ENCODE data around the gene TRMT61A.

Gene TRMT61A

GRCh38 chr14:103535891-103536565, 7.0 kb downstream of the TRMT61A start:
- no peak for DNase-seq

- DNase-seq: no peak
Observed at GRCh38 chr14:103536693-103537092, 7.7 kb downstream of the TRMT61A start.

- no peak for DNase-seq
Observed at GRCh38 chr14:103537175-103537990, 8.4 kb downstream of the TRMT61A start.

GRCh38 chr14:103538291-103539055, 9.5 kb downstream of the TRMT61A start:
- no peak for DNase-seq

DNA sequence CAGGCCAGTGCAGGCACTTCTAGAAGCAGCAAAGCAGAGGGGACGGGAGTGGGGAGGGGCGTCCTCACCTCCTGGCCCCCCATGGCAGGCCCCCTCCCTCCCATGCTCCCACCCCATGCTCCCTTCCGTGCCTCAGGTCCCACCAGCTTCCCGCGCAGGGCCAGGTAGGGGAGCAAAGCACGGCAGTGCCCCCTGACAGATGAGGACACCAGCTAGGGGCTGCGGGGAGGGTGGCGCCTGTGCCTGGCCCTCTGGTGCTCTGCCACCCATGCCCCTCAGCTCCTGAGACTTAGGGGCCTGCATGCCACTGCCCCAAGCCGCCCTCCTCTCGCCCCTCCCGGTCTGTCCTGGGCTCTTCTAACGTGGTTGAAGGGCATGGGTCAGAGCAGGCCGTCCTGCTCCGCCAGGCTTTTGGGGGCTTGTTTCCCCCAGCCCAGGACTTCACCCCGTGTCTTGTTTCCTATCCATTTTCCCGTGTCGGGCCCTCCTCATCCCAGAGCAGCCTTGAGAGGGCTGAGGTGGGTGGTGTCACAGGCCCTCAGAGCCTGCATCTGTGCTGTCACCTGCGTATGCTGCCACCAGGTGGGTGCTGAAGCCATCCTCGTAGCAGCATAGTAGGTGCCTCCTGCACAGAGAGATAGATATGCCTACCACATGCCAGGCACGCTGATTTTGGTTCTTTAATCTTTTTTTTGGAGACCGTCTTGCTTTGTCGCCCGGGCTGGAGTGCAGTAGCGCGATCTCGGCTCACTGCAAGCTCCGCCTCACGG, 10.2 kb downstream of the TRMT61A start:
- DNase-seq: no peak

- DNase-seq: no peak
Observed at GRCh38 chr14:103540821-103541708, 12.1 kb downstream of the TRMT61A start.

DNA sequence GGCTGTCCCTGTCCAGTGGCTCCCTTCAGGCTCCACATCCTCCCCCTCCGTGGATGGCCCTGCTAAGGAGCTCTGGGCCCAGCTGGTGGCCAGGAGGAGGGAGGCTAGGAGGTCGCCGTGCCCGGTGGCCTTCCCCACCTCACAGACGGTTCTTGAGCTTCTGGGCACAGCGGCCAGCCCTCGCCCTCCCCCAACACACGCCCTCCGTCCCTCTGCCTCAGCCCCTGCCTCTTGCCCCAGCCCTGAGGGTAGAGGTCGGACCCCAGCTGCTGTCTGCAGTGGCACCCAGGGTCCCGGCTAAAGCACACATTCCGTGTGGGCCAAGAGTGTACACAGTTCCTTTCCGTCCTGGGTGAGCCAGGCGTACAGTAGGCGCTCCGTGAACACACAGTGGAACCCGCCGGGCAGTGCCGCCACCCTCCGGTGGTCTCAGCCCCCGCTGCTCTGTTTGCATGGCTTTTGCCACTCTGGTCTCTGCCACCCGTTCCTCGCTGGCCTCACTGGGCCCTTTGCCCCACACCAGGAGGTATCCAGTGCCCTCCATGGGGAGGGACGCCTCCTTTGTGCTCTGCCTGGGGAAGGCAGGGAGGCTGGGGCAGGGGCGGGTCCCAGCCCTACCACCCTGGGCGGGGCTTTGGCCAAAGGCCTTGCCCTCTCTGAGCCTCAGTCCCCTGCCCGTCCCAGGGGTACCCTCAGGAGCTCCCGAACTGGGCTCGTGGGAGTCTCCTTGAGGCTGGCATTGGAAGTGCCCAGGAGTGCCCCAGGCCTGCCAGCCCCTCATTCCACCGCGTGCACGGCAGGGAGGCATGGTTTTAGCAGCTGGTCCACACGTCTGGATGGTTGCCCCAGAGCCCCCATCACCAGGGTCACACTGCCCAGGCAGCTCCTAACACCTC, 13.0 kb downstream of the TRMT61A start:
- DNase-seq: no peak

DNA sequence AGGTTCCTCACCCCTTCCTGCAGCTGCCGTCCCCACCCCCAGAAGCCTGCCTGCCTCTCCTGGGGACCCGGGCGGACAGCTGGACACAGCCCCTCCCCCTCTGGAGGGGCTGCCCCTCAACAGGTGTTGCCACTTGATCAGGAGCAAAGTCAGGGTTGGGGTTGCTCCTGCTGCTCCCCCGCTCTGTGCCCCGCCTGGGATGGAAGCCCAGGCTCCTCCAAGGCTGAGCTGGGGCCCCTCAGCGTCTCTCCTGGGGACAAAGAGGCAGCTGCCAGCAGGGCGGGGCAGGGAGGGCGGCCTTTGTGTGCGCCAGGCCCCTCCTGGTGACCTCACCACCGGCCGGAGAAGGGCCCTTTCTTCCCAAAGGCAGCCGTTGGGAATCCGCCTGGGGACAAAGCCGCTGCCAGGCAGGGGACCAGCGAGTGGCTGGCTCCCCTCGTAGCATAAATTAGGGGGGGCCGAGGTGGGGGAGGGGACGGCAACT, 13.7 kb downstream of the TRMT61A start:
- no peak for DNase-seq

DNA sequence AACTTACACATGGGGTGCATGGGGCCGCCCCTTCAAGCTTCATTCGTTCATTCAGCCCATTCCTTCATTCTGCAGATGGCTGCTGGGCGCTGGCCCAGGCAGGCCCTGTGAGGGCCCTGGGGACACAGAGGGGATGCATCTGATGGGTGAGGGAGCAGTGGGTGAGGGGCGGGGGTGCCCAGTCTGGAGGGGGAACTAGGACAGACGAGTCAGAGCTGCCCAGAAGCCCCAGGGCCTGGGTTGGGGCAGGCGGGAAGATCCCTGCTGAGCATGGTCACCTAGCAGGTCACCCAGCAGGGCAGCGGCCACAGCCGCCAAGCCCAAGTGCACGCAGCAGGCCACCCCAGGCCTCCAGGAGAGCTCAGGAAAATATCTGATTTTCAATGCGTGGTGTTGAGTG, 14.1 kb downstream of the TRMT61A start:
- DNase-seq: no peak

GRCh38 chr14:103543721-103544387, 14.9 kb downstream of the TRMT61A start:
- DNase-seq: no peak

DNA sequence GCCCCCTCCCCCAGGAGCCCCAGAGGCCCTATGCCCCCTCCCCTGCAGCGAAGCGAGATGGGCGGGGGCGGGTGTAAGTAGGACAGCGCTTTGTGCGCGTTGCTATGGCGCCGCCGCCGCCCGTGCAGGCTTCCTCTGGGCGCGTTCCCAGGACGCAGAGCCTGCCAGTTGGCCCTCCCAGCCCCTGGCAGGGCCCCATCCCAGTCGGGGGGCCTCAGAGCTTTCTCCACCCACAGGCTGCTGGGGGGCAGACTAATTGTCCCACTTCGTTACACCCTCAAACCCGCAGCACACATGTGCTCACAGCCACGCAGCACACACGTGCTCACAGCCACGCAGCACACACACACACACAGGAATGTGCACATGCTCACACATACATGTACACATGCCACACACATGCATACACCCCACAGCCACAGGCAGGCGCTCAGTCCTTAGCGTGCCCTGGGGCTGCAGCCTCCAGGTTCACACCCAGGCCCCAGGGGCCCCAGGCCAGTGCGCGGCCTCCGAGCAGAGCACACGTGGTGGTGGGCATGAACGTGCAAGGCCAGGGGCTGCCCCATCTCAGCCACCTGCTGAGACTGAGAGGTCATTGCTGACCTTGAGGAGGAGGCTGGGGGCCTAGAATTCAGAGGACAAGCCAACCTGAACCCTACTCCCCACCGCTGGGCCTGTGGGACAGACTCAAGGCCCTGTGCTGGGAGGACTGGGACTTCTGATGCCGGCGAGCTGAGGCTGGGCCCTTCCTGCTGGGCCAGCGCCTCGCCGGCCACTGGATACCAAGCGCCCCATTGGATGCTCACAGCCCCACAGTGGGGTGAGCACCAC, 15.6 kb downstream of the TRMT61A start:
- no peak for DNase-seq

GRCh38 chr14:103545219-103545914, 16.4 kb downstream of the TRMT61A start:
- no peak for DNase-seq

GRCh38 chr14:103545915-103546651, 17.1 kb downstream of the TRMT61A start:
- DNase-seq: no peak

- peak; percentile 89 for DNase-seq
Observed at GRCh38 chr14:103546652-103547454, 17.9 kb downstream of the TRMT61A start.

GRCh38 chr14:103547455-103547940, 18.5 kb downstream of the TRMT61A start:
- no peak for DNase-seq

GRCh38 chr14:103547941-103548462, 19.0 kb downstream of the TRMT61A start:
- DNase-seq: no peak
